ENCODE measurements around the gene MXI1.
"Not testable (repeated sequence)": the region's sequence is repeated elsewhere in the genome, so short reads cannot be mapped to it uniquely, and the experiment has no call there.

Gene MXI1

DNA sequence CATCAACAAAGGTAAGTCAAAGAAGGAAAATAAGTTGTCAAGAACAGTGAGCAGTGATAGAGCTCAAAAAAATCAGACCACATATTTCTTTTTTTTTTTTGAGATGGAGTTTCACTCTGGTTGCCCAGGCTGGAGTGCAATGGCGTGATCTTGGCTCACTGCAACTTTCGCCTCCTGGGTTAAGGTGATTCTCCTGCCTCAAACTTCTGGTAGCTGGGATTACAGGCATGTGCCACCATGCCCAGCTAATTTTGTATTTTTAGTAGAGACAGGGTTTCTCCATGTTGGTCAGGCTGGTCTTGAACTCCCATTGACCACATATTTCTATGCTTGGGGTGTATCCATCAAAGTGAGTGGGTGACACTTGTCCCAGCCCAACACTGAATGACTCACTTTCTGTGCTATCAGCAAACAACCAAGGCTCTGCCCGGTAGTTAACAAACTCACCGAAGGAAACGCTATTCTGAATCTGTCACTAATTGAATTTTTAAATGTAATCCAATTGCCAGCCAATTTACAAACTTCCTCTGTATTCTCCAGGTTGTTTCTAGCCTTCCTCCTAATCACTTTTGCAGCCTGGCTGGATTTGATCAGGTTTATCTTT lies 116.9 kb downstream of the MXI1 start:
- DNase-seq = no peak

DNA sequence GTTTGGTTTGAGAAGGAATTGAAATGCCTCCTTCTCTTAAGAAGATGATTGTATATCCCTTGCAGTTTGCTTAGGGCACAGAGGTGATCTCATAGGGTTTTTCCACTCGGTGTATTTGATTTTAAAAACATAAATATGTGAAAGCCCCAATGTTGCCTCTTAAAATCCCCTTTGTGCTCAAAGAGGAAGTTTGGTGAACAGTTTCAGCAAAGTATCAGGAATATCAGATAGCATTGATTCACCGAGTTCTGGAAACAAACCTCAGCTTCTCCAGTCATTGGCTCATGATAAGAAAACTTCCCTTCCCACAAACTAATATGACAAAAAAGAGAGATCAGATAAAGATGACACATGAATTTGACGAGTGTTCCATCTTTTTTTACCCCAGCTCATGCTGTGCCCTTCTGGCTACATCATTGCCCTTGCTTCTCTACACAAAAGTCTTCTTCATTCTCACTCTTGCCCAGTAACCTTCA lies 117.4 kb downstream of the MXI1 start:
- no peak for DNase-seq

DNA sequence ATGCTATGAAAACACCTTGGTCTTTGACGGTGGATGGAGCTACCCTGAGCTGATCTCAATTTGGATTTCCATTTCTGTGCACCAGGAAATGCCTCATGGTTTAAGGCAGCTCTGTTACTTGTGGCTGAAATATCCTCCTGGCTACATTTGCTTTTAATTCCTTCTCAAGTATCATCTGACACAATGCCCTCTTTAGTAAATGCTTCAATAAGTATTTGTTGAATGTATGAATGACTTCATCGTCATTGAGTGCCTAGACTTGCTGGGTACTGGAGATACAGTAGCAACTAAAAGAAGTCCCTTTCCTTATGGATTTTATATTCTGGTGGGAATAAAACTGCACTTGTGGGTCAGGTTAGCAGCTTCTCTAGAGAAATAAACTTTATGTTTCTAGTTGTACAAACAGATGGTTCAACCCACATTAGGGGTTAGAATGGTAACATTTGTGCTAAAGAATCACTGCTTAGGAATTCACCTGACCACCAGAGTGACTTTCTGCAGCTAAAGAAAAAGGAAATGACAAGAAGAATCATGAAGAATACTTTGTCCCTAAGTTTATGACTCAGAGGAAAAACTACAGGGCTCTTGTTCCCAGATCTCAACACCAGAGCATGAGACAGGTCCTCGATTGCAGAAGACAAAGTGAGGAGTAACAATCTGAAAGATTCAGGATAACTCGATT lies 119.1 kb downstream of the MXI1 start:
- DNase-seq = no peak

DNA sequence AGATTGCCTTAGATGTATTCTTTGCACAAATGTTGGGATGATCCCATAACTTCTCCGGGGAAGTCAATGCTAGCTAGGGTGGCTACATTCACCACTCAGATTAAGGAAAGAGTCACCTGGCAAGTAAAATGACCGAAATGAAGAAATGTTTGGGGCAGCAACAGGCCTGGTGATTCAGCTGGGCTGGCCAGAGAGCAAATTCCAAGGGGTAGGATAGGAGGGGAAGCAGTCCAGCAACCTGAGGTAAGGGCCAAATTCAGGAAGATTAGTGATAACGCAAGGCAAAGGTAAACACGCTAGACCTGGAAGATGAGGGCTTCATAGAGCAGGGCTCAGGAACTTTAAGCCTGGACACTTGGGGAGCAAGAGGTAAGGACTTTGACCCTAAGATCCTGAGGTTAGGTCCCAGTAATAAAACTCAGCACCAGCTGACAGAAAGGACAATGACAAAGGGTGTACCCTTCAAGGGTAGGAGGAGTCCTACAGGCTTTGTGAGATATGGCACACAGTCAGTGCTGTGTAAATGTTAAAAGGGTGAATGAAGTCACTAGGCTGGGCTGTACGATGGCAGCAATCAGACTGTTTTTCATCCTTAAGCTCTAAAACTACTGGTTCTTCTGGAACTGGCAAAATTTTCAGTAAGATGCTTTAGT lies 120.0 kb downstream of the MXI1 start:
- DNase-seq = no peak

DNA sequence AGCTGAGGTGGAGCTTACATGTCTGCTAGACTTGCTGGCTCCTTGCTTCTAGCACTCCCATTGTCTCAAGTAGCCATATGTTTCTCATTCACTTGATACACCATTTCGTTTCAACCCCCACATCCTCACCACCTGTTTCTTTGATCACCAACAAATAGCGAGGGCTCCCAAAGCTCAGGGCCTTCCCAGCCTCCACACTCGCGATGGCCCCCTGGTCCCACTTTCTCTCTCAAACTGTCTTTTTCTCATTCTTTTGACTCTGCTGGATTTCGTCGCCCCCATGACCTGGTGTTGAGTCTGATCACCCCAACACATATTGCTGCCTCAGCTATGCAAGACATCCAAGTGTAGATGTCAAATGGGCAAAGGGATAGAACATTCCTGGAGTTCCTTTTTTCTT lies 123.3 kb downstream of the MXI1 start:
- no peak for DNase-seq

DNA sequence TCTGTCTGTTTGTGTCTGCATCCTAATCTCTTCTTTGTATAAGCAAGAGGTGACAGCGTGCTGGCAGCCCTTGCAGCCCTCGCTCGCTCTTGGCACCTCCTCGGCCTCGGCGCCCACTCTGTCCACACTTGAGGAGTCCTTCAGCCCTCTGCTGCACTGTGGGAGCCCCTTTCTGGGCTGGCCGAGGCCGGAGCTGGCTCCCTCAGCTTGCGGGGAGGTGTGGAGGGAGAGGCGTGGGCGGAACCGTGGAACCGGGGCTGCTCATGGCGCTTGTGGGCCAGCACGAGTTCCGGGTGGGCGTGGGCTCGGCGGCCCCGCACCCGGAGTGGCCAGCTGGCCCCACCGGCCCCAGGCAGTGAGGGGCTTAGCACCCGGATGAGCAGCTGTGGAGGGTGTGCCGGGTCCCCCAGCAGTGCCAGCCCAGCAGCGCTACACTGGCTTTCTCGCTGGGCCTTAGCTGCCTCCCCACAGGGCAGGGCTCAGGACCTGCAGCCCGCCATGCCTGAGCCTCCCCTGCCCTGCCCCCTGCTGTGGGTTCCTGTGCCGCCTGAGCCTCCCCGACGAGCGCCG lies 123.9 kb downstream of the MXI1 start:
- not testable (repeated sequence) for DNase-seq

DNA sequence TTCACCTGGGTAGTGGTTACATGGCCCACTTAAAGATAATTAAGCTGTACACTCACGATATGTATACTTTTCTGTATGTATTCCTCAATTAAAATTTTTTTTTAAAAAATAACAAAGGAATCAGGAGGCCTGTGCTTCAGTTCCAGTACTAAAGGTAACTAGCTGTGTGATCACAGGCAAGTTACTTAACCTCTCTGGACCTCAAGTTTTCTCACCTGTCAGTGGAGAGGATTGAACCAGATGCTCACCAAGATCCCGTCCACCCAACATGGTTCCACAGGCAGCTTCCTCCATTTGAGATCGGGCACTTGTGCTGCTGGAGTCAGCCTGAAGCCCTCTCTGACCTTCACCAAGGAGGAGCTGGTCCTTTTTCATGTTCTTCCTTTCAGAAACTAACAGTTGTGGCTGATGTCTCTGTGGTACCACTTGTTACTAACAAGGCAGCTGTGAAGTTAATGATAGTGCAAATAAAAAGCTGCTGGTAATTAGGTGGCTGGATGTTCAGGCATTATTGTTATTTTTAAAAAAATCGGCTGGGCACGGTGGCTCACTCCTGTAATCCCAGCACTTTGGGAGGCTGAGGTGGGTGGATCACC lies 126.8 kb downstream of the MXI1 start:
- DNase-seq = no peak

DNA sequence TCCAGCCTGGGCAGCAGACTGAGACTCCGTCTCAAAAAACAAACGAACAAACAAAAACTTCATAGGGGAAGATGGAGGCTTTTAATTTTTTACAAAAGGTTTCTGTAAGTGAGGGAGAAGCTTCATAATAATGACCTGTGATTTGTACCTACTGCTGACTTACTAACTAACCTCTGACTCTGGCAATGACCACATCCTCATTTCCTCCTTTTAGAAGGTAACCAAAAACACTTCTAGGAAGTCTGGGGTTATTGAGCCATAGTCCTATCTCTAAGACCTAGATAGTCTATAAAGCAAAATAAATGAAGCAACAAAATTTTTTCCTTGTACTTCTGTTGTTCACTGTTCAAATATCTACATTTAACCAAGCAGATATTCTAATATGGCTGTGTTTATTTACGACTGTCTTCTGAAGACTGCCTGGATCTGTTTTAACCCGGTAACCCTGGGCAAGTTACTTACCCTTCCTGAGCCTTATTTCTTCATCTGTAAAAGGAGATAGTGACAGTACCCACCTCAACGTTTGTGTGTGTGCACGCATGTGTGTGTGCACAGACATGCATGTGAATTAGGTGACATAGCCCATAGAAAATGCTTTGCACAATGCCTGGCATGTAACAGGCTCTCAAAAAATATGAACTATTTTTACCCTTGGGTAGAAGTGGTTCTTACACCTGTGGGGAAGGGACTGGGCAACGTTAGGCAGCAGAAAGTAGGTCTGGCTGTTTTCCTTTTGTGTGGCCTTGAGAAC lies 128.1 kb downstream of the MXI1 start:
- DNase-seq = no peak

DNA sequence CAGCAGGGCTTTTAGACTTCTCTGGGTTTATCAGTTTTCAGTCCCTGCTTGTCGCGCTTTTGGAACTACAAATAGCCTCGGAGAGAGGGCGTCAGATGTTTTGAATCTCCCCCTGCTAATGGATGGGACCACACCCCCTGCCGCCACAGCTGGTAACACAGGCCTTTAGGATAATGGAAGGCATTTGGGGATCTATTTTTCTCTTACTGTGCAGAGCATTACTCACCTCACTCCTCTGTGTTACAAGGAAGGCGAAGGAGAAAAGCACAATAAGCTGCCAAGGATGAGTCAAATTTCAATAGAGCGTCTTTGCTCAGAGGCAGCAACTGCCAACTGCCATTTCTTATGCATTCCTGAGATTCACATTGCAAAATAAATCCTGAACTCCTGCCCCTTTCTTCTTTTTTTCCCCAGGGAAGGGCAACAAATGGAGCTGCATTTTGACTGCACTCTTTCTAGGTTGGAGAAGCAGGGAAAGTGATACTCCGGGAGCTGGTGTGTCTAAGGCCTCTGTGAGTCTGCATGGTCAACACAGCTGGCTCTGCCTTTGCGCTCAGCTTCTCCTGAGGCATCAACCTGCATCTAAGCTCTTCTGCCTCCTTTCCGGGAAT lies 128.8 kb downstream of the MXI1 start:
- DNase-seq = no peak
